GM13977 (cell line): ENCODE data around the gene NET1.

ENCODE experiments used
- DNase-seq: peaks from one replicate; pipeline ENCODE4 v3.0.0; 2012; ENCODE audit warnings: low spot score
- CTCF ChIP-seq: IDR thresholded peaks from 2 replicates; pipeline ENCODE4 v1.5.1; 2012; ENCODE audit warnings: mild to moderate bottlenecking, control low read depth; ENCODE audit not compliant: insufficient read depth; ENCODE audit errors: extremely low read depth, missing control alignments
- in situ Hi-C: fragments of 300-500 bp; cut with MboI; formaldehyde crosslinking; loops from one replicate; pipeline ENCODE4 v1.12.0; 2022; ENCODE audit warnings: low sequenced_read_pairs, low pct_unique_long_range_greater_than_20kb, mixed read lengths, inconsistent platforms; ENCODE audit not compliant: unreplicated experiment

The NET1 gene

DNA sequence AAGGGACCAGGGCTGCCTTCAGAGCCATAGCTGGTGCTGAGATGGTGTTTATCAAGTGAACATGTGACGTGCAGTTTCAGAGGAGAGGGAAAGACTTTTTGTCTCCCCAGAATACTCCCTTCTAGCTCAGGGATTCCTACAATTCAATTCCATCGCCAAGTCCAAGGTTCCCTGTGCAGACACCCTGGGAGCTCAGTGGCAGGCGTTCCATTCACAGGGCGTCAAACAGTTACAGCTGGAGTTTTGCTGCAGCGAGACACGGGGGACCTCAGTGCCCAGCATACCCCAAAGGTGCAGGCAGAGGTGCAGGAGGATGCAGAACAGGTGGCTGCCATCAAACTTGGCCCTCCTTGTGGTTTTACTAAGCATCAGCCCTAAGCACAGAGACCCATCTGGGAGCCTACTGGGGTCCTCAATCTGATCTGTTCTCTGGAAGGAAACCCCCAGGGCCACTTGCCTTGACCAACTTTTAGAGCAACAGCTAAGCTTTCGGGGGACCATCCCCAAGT is 87.9 kb downstream of the NET1 start:
- DNase-seq = no peak
- in situ Hi-C loops = no loop called here
- TF ChIP-seq CTCF = no peak

DNA sequence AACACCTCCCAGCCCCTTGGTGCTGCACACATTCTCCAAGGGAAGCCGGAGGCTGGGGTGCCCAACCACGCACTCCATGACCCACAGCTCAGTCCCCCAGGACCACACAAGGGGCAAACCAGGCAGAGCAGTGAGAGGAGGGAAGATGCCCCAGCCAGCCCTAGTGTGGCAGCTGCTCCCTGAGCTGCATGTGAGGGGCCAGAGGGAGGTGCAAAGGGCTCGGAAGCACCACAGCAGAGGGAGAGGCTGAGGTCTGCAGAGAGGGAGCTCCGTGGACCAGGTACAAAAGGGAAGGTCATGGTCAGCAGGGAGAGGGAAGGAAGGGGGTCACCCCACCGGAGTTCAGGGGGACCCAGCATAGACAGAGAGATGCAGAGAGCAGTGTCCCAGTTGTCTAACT is 88.6 kb downstream of the NET1 start:
- no peak for DNase-seq
- in situ Hi-C loops = no loop called here
- TF ChIP-seq CTCF = no peak

GRCh38 chr10:5502061-5502521 is 89.7 kb downstream of the NET1 start:
- in situ Hi-C loops = no loop called here
- no peak for DNase-seq
- TF ChIP-seq CTCF = no peak

DNA sequence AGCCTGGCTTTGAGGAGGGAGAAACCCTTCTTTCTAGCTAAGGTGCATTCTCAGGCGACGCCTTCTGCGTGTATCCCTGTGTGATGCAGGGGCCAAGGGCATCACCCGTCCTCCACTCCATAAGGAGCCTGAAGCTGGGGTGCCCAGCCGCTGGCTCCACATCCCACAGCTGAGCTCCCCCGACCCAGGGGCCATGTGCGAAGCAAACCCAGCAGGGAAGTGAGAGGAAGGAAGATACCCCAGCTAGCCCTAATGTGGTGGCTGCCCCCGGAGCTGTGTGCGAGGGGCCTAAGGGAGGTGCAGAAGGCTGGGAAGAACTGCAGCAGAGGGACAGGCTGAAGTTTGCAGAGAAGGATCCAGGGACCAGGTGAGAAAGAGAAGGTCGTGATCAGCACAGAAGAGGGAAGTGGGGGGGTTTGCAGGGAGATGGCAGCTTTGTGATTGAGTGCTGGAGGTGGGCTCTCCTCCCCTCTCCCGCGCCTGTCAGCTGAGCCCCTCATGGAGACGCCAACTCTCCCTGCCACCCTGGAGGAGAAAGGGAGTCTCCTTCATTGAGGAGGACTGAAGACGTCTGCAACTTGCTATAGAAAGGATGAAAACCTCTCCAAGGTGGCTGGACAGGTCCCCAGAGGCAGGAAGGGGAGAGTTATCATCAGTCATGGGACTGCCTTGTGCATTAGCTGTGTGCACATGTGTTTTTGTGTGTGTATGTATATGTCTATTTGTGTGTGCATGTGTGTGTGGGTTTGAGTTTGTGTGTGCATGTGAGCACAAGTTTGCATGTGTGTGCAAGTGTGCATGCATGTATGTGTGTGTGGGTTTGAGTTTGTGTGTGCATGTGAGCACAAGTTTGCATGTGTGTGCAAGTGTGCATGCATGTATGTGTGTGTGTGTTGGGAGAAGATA is 90.5 kb downstream of the NET1 start:
- DNase-seq = no peak
- in situ Hi-C loops = no loop called here
- TF ChIP-seq CTCF = no peak

- no peak for DNase-seq
- in situ Hi-C loops = no loop called here
- no peak for TF ChIP-seq CTCF
Observed at GRCh38 chr10:5503477-5503835, 91.1 kb downstream of the NET1 start.

- TF ChIP-seq CTCF = no peak
- in situ Hi-C loops = no loop called here
- no peak for DNase-seq
Observed at GRCh38 chr10:5504146-5505072, 92.1 kb downstream of the NET1 start.
